Neuronal stem cell (in vitro differentiated cells): ENCODE results near the gene PLA2G3.
"Not testable (repeated sequence)": the region's sequence is repeated elsewhere in the genome, so short reads cannot be mapped to it uniquely, and the experiment has no call there.

Experiments
- DNase-seq: peaks from one replicate; pipeline ENCODE4 v3.0.0-alpha.2; 2013; ENCODE audit warnings: low spot score
- H2AFZ ChIP-seq: one replicate; pipeline ENCODE4 v1.6.1; 2013; ENCODE audit warnings: mild to moderate bottlenecking, low read length, inconsistent platforms
- H2AK5ac ChIP-seq: 2 replicates; pipeline ENCODE4 v1.6.1; 2013; ENCODE audit warnings: low read depth, mild to moderate bottlenecking, inconsistent platforms, low read length, moderate library complexity, mixed read lengths
- H2BK120ac ChIP-seq: 2 replicates; pipeline ENCODE4 v1.6.1; 2013; ENCODE audit warnings: low read depth, mild to moderate bottlenecking, inconsistent platforms, low read length, moderate library complexity, mixed read lengths
- H2BK12ac ChIP-seq: one replicate; pipeline ENCODE4 v1.6.1; 2013; ENCODE audit warnings: low read length, inconsistent platforms
- H2BK15ac ChIP-seq: 2 replicates; pipeline ENCODE4 v1.6.1; 2013; ENCODE audit warnings: mild to moderate bottlenecking, low read length, inconsistent platforms, mixed read lengths
- H2BK5ac ChIP-seq: one replicate; pipeline ENCODE4 v1.6.1; 2013; ENCODE audit warnings: inconsistent platforms, mild to moderate bottlenecking, low read length, moderate library complexity
- H3K14ac ChIP-seq: one replicate; pipeline ENCODE4 v1.6.1; 2013; ENCODE audit warnings: low read length, inconsistent platforms
- H3K18ac ChIP-seq: 2 replicates; pipeline ENCODE4 v1.6.1; 2013; ENCODE audit warnings: low read length, inconsistent platforms
- H3K23ac ChIP-seq: 2 replicates; pipeline ENCODE4 v1.6.1; 2013; ENCODE audit warnings: low read depth, mild to moderate bottlenecking, mixed read lengths, low read length, inconsistent platforms; ENCODE audit not compliant: poor library complexity
- H3K27ac ChIP-seq: replicated peaks from 3 replicates; pipeline ENCODE4 v1.5.1; 2013; ENCODE audit warnings: low read length, inconsistent platforms
- H3K27me3 ChIP-seq, 3 experiments: 2 replicates each; pipeline ENCODE4 v1.6.1; 2013; ENCODE audit warnings: low read length in 3 of 3, mild to moderate bottlenecking in 2 of 3, inconsistent platforms in 1 of 3, low read depth in 1 of 3, mixed read lengths in 1 of 3, moderate library complexity in 1 of 3; ENCODE audit not compliant: control insufficient read depth in 3 of 3, insufficient read depth in 3 of 3
- H3K36me3 ChIP-seq, 2 donors: replicated peaks in 1 of 2; 2 replicates each; pipeline ENCODE4 v1.6.1; 2013; ENCODE audit warnings: low read length in 2 of 2; ENCODE audit not compliant: control insufficient read depth in 2 of 2, insufficient read depth in 2 of 2
- H3K4ac ChIP-seq: 2 replicates; pipeline ENCODE4 v1.6.1; 2013; ENCODE audit warnings: inconsistent platforms, mild to moderate bottlenecking, low read length, moderate library complexity
- H3K4me1 ChIP-seq, 2 donors: 1 replicate in 1 of 2; 2 replicates in 1 of 2; pipeline ENCODE4 v1.6.1; 2013; ENCODE audit warnings: low read length in 2 of 2, low read depth in 1 of 2; ENCODE audit not compliant: control insufficient read depth in 2 of 2, insufficient read depth in 1 of 2
- H3K4me2 ChIP-seq: one replicate; pipeline ENCODE4 v1.6.1; 2013; ENCODE audit warnings: mild to moderate bottlenecking, low read length, inconsistent platforms; ENCODE audit not compliant: insufficient read depth, poor library complexity, severe bottlenecking
- H3K4me3 ChIP-seq, 2 donors: 2 replicates each; pipeline ENCODE4 v1.5.1; 2013; ENCODE audit warnings: low read length in 2 of 2, mild to moderate bottlenecking in 2 of 2, inconsistent platforms in 1 of 2, moderate library complexity in 1 of 2
- H3K79me1 ChIP-seq: one replicate; pipeline ENCODE4 v1.6.1; 2013; ENCODE audit warnings: low read depth, mild to moderate bottlenecking, inconsistent platforms, low read length, moderate library complexity
- H3K9ac ChIP-seq: one replicate; pipeline ENCODE4 v1.6.1; 2013; ENCODE audit warnings: mild to moderate bottlenecking, low read depth, low read length, inconsistent platforms; ENCODE audit not compliant: poor library complexity
- H3K9me3 ChIP-seq, 2 donors: replicated peaks in 1 of 2; 2 replicates each; pipeline versions ENCODE3 to v1.6.1; 2013; ENCODE audit warnings: low read length in 2 of 2, mild to moderate bottlenecking in 2 of 2, inconsistent platforms in 1 of 2, low read depth in 1 of 2, mixed read lengths in 1 of 2, moderate library complexity in 1 of 2; ENCODE audit not compliant: control insufficient read depth in 2 of 2, insufficient read depth in 1 of 2
- H4K8ac ChIP-seq: one replicate; pipeline ENCODE4 v1.6.1; 2013; ENCODE audit warnings: low read depth, mild to moderate bottlenecking, inconsistent platforms, low read length, moderate library complexity
- H4K91ac ChIP-seq: one replicate; pipeline ENCODE4 v1.6.1; 2013; ENCODE audit warnings: low read length, low read depth, mild to moderate bottlenecking, inconsistent platforms; ENCODE audit not compliant: poor library complexity
- WGBS, 2 donors: extraction: QIAGEN DNeasy Blood & Tissue Kit; methylation state at CpG; one replicate each; pipeline ENCODE4 v1.1.7; 2013; ENCODE audit warnings: missing lambda C conversion rate in 2 of 2, mixed read lengths in 1 of 2; ENCODE audit not compliant: insufficient read length in 2 of 2, insufficient replicate concordance in 1 of 2; ENCODE audit errors: extremely low coverage in 2 of 2; 5-methylcytosine and 5-hydroxymethylcytosine counted together

The PLA2G3 gene

GRCh38 chr22:31097941-31098631 is 42.2 kb downstream of the PLA2G3 start:
- WGBS, 2 donors = no CpG with 5 or more reads among the region's 10 CpGs
- DNase-seq = no peak
- no peaks in the 10 kb centered on the region for H3K27me3 ChIP-seq
- H3K4me3 ChIP-seq = no peak overlapping the region
- H3K27ac ChIP-seq = no peak overlapping the region
- peak overlapping the region; percentile 54 for H3K9ac ChIP-seq
- peak overlapping the region; percentile 87 for H3K18ac ChIP-seq
- no peak overlapping the region for H4K8ac ChIP-seq
- H3K14ac ChIP-seq = peak overlapping the region; percentile 72
- H2BK120ac ChIP-seq = no peak overlapping the region
- H3K4me1 ChIP-seq = peaks cover 0 to 9% of the 10 kb centered on the region in 2 donors
- H2BK15ac ChIP-seq = no peak overlapping the region
- no peak overlapping the region for H2BK5ac ChIP-seq
- peak overlapping the region; percentile 38 for H3K4me2 ChIP-seq
- no peaks in the 10 kb centered on the region for H3K79me1 ChIP-seq
- peak overlapping the region; percentile 94 for H3K23ac ChIP-seq
- H3K36me3 ChIP-seq = peaks cover 20 to 50% of the 10 kb centered on the region in 2 donors
- H3K4ac ChIP-seq = no peak overlapping the region
- no peak overlapping the region for H2AK5ac ChIP-seq
- H2BK12ac ChIP-seq = no peak overlapping the region
- peaks cover 0 to 2% of the 10 kb centered on the region in 2 donors for H3K9me3 ChIP-seq
- no peak overlapping the region for H4K91ac ChIP-seq
- H2AFZ ChIP-seq = no peak overlapping the region

DNA sequence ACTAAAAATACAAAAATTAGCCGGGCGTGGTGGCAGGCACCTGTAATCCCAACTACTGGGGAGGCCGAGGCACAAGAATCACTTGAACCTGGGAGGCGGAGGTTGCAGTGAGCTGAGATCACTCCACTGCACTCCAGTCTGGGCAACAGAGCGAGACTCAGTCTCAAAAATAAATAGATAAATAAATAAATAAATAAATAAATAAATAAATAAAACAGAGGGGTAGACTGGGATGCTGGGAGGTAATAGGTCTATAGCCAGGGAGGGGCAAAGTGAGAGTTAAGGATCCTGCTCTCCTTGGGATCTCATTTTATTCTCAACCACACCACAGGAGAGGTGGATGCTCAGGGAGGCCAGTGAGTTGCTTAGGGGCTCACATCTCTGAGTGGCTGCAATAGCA is 42.8 kb downstream of the PLA2G3 start:
- H4K8ac ChIP-seq, H2AFZ ChIP-seq, H3K4me3 ChIP-seq, H2AK5ac ChIP-seq, H3K14ac ChIP-seq, H2BK12ac ChIP-seq, H3K18ac ChIP-seq, H2BK5ac ChIP-seq, DNase-seq, H3K79me1 ChIP-seq, H3K27ac ChIP-seq, H4K91ac ChIP-seq, H3K9ac ChIP-seq, H3K4me1 ChIP-seq, H3K4me2 ChIP-seq, H2BK15ac ChIP-seq, H3K23ac ChIP-seq, H3K4ac ChIP-seq, H3K9me3 ChIP-seq, H2BK120ac ChIP-seq, H3K27me3 ChIP-seq: not testable (repeated sequence)
- no CpG with 5 or more reads among the region's 5 CpGs for WGBS, 2 donors
- H3K36me3 ChIP-seq = peaks cover 23 to 55% of the 10 kb centered on the region in 2 donors

- Histone ChIP-seq H3K4ac (no peak overlapping the region), H2BK12ac (no peak overlapping the region), H3K9me3 (no peaks in the 10 kb centered on the region), H4K8ac (no peak overlapping the region), H3K79me1 (no peaks in the 10 kb centered on the region), H3K23ac (no peak overlapping the region), H2BK5ac (no peak overlapping the region), H3K27me3 (no peaks in the 10 kb centered on the region), H3K18ac (no peak overlapping the region), H3K14ac (no peak overlapping the region), H2BK120ac (no peak overlapping the region), H2AK5ac (no peak overlapping the region), H2AFZ (no peak overlapping the region), H3K4me3 (no peak overlapping the region), H3K4me2 (no peak overlapping the region), H3K9ac (no peak overlapping the region), H4K91ac (no peak overlapping the region), H3K36me3 (peaks cover 21 to 55% of the 10 kb centered on the region in 2 donors), H3K27ac (no peak overlapping the region), H3K4me1 (peaks cover 0 to 9% of the 10 kb centered on the region in 2 donors), H2BK15ac (no peak overlapping the region)
- WGBS, 2 donors = no CpG with 5 or more reads among the region's 27 CpGs
- DNase-seq = no peak
Observed at GRCh38 chr22:31096657-31097279, 43.5 kb downstream of the PLA2G3 start.

- Histone ChIP-seq H3K27me3 (no peaks in the 10 kb centered on the region), H3K14ac (no peak overlapping the region), H4K8ac (no peak overlapping the region), H2BK12ac (no peak overlapping the region), H2AFZ (no peak overlapping the region), H2BK120ac (no peak overlapping the region), H3K4ac (no peak overlapping the region), H3K4me1 (peaks cover 0 to 9% of the 10 kb centered on the region in 2 donors), H3K9me3 (no peaks in the 10 kb centered on the region), H2AK5ac (no peak overlapping the region), H3K79me1 (no peaks in the 10 kb centered on the region), H3K18ac (no peak overlapping the region), H3K27ac (no peak overlapping the region), H2BK5ac (no peak overlapping the region), H3K4me3 (no peak overlapping the region), H2BK15ac (peak overlapping the region; percentile 40), H3K23ac (no peak overlapping the region), H4K91ac (no peak overlapping the region), H3K36me3 (peaks cover 27 to 59% of the 10 kb centered on the region in 2 donors), H3K4me2 (no peak overlapping the region), H3K9ac (no peak overlapping the region)
- no peak for DNase-seq
- no CpG with 5 or more reads among the region's 3 CpGs for WGBS, 2 donors
Observed at GRCh38 chr22:31095637-31096249, 44.6 kb downstream of the PLA2G3 start.
